ENCODE measurements around the gene CABP2.
"Not testable (repeated sequence)": the region's sequence is repeated elsewhere in the genome, so short reads cannot be mapped to it uniquely, and the experiment has no call there.

The CABP2 gene

GRCh38 chr11:67522844-67523555 lies at the start of gene CABP2:
TSS of gene CABP2 (minus strand) at chr11:67523446. CDS start at chr11:67523326, 120 bp downstream.
- no peak for DNase-seq

DNA sequence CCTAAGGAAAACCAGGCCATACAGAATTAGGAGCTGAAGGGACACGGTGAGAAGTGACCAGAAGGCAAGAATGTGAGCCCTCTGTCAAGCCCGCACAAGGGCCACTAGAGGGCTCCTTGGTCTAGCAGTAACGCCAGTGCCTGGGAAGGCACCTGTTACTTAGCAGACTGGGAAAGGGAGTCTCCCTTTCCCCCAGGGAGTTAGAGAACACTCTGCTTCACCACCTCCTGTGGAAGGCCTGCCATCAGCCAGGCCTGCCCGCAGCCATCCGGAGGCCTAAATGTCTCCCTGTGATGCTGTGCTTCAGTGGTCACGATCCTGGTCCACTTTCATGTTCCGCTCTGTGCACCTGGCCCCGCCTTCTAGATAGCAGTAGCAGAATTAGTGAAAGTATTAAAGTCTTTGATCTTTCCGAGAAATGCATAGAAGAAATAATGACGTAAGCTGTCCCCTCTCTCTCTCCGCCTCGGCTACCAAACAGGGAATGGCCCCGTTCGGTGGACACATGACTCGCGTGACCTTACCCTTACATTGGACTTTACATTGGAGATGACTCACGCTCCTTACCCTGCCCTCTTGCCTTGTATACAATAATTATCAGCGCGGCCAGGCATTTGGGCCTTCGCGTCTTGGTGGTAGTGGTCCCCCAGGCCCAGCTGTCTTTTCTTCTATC lies 49.6 kb upstream of the CABP2 start:
- DNase-seq: peak; percentile 37 to 49

- no peak for DNase-seq
Measured at GRCh38 chr11:67572305-67572704, 49.1 kb upstream of the CABP2 start.

DNA sequence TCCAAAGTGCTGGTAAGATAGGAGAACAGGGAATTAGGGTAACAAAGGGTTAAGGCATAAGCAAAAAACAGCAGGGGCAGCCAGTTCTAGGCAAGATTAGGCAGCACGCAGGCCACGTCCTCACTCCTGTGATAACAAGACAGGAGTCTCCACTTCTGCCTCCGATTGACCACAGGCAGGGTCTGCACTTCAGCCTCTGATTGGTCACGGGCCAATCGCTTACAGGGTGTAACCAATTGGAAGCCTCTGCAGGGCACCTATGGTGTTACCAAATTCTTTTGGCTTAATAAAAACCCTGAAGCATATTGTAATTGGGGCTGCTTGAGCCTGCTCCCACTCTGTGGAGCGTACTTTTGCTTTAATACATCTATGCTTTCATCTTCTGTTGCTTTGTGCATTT lies 48.2 kb upstream of the CABP2 start:
- no peak for DNase-seq

GRCh38 chr11:67564230-67564629 lies 41.0 kb upstream of the CABP2 start:
- DNase-seq: no peak

- DNase-seq: not testable (repeated sequence)
Measured at GRCh38 chr11:67563705-67564114, 40.5 kb upstream of the CABP2 start.

GRCh38 chr11:67562963-67563704 lies 39.9 kb upstream of the CABP2 start:
- DNase-seq: no peak

DNA sequence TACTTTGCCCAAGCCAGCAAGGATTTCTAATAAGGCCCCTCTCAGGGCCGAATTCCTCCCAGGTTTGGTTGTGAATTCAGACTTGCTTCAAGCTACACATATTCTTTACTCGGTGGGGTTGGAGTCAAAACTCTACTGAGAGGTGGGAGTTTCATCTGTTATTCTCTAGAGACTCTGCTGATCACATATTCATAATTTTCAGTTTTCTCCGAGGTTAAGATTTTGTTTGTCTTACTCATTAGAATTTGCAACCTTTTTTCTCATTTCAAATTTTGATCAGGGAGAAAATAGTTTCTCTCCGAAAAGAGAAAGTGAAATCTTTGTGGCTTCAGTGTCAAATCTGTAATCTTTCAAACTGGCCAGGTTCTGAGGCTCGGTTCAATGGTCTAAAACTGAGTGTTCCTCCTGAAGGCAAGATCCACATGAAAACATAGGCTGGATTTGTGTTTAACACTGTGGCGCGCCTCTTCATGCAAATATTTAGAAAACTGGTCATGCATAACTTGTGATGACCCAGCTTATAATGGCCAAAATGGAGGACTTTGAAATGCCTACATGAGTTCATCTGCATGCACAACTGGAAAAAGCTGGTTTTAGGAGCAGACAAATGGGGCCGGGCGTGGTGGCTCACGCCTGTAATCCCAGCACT lies 38.8 kb upstream of the CABP2 start:
- no peak for DNase-seq

DNA sequence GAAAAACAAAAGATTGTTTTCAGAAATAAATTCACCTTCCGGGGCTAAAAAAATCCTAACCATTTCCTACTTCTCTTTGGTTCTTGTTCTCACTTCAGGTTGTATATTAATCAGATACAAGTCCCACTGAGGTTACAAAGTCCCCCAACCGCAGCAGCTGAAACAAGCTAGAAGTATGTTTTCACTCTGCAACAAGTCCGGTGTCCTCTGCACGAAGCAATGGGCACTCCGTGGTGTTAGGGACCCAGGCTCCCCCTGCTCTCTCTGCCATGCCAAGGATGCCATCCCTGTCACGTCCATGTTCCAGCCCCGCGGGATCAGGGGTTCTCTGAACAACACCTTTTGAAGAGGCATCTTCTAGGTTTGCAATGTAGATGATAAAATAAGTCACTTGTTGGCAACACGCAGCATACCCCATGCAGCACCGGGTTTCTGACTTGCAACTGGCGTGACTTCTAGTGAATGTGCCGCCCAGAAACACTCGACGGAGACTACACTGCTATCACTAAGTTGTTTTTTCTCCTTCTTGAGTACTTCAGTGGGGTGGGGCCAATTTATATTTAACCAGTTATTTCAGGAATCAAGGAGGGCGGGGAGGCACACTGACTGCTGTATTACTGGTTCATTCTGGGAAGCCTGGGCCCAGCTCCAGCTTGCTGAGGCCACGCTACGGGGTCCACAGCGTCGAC lies 35.0 kb upstream of the CABP2 start:
- no peak for DNase-seq

GRCh38 chr11:67556244-67556643 lies 33.0 kb upstream of the CABP2 start:
- no peak for DNase-seq

DNA sequence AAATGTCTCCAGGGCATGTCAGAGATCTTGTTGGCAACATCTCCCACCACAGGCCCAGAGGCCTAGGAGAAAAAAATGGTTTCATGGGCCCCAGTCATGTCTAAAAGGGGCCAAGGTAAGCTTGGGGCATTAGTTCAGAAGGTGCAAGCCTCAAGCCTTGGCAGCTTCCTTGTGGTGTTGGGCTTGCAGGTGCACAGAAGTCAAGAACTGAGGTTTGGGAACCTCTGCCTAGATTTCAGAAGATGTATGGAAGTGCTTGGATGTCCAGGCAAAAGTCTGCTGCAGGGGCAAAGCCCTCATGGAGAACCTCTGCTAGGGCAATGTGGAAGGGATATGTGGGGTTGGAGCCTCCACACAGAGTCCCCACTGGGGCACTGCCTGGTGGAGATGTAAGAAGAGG lies 28.5 kb upstream of the CABP2 start:
- not testable (repeated sequence) for DNase-seq

DNA sequence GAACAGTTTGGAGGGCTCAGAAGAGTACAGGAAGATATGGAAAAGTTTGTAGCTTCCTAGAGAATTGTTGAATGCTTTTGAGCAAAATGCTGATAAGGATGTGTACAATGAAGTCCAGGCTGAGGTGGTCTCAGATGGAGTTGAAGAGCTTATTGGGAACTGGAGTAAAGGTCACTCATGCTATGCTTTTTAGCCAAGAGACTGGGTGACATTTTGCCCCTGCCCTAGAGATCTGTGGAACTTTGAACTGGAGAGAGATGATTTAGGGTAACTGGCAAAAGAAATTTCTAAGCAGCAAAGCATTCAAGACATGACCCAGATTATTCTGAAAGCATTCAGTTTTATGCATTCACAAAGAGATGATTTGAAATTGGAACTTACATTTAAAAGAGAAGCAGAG lies 27.9 kb upstream of the CABP2 start:
- no peak for DNase-seq

- DNase-seq: no peak
Measured at GRCh38 chr11:67548555-67549110, 25.4 kb upstream of the CABP2 start.

DNA sequence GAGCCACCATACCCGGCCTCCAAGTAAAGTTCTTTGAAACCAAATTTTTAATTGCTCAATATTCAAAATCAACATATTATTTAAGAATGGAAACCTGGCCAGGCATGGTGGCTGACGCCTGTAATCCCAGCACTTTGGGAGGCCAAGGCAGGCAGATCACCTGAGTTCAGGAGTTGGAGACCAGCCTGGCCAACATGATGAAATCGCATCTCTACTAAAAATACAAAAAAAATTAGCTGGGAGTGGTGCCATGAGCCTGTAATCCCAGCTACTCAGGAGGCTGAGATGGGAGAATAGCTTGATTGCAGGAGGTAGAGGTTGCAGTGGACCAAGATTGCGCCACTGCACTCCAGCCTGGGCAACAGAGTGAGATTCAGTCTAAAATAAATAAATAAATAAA lies 24.9 kb upstream of the CABP2 start:
- not testable (repeated sequence) for DNase-seq

GRCh38 chr11:67545280-67545679 lies 22.0 kb upstream of the CABP2 start:
- DNase-seq: no peak

DNA sequence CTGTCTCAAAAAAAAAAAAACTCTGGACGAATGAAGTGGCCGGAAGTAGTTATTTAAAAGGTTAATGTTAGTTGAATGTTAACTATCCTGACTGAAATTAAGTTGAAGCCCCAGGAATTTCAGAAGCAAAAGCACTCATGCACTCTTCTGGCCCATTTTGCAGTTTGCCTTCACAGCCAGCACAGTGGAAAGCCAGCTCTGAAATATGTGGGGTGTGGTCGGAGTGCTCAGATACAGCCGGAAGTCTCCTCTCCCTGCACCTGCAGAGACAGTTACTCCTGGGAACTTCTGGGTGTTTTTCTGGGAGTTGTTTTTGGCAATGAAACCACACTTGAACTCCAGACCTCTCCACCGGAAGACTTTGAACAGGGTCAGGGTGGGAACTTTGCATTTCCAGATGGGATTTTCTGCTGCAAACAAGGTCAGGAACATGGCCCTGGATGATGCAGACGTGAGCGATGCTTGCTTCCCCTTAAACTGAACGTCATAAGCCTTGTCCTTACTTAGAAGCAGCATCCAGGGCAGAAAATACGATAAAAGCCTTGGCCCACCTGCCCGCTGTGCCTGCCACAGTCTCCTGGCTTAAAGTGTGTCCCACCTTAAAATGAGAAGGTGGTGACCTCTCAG lies 21.5 kb upstream of the CABP2 start:
- DNase-seq: no peak

DNA sequence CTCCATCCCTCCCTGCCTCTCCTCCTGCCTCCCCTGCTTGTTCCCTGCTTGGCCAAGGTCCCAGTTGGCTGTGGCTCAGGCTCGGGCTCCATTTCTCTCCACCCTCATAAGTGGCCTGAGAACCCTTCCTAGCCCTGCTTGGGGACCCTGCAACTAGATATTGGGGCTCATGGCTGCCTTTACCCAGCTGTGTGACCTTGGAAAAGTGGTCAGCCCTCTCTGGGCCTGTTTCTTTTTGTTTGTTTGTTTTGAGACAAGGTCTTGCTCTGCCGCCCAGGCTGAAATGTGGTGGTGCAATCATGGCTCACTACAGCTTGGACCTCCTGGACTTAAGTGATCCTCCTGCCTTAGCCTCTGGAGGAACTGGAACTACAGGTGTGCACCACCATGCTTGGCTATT lies 20.3 kb upstream of the CABP2 start:
- no peak for DNase-seq

DNA sequence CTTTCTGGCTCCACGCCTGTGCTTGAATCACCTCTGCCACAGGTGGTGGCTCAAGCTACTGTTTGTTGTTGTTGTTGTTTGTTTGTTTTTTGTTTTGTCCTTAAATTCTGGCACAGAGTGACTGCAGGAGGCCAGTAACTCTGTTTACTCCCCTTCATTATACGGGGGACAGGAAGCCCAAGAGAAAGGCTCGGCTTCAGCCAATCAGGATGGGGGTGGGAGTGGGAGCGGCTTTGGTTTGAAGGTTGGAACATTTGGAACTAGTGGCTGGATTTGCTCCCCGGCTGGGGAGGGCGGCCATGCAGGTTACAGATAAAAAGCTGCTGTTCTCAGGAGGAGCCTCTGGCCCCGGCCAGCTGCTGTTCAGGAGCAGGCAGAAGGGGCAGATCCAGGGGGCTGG lies 19.7 kb upstream of the CABP2 start:
- DNase-seq: no peak

- no peak for DNase-seq
Measured at GRCh38 chr11:67542169-67542568, 18.9 kb upstream of the CABP2 start.

DNA sequence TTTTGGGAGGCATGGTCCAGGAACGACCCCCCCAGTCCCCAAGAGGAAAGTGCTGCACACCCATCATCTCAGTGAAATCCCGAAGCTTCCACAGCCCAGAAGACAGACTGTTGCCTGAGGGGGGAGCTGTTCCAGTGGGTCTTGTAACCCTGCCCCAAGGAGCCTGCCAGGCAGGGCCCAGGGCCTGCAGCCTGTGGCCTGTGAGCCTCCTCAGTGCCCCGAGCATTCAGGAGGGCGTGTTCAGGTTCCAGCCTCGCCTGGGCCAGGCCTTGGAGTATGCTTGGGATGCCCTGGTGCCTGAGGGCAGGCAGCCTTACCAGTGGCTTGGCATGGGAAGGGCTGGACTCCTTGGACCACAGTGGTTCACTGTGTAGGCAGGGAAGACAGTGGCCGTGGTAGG lies 18.0 kb upstream of the CABP2 start:
- DNase-seq: no peak

DNA sequence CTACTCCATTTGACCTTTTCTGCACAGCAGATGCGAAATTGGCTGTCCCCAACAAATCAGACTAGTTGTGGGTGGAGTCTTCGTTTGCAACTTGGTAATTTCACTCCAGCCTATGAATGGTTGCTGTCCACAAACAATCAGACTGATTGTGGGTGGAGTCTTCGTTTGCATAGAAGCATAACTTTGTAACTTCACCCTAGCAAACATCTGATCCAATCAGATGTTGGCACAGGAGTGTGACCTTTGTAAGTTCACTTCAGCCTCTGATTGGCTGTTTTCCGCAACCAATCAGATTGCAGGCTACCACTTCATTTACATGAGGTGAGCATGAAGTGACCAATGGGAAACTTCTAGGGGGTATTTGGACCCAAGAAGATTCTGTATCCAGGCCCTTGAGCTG lies 16.3 kb upstream of the CABP2 start:
- no peak for DNase-seq
